Measurements from ENCODE around the gene ASB18. TPM values are rescaled to one million over a fixed set of nuclear protein-coding genes. Genes with fewer than 3 reads are reported as not detected.

ASB18 gene
- polyA plus RNA-seq, 1 donor (not counting 4 experiments of a cell fraction or from before 2014, with no cell fraction given): not detected

- no peak overlapping the region for H3K4me3 ChIP-seq (ENCODE audit: control insufficient read depth in 2 of 3, extremely low read depth in 1 of 3, insufficient read depth in 2 of 3, low read depth in 1 of 3, low read length in 3 of 3)
- H3K4me1 ChIP-seq (ENCODE audit: control insufficient read depth, extremely low read depth, insufficient read depth, low read length): no peaks in the 10 kb centered on the region
- H2AFZ ChIP-seq (ENCODE audit: control insufficient read depth, low read length): no peak overlapping the region
- H3K4me2 ChIP-seq (ENCODE audit: control insufficient read depth, extremely low read depth, insufficient read depth, low read depth, low read length): no peak overlapping the region
- DNase-seq (ENCODE audit: low read depth, low spot score): no peak
- no peak for TF ChIP-seq EZH2 (IDR thresholded peaks at IDR 0.05; ENCODE audit: low read length)
- TF ChIP-seq CTCF (optimal IDR thresholded peaks at IDR 0.05 in 1 of 3, IDR thresholded peaks at IDR 0.05 in 1 of 3, conservative IDR thresholded peaks at IDR 0.05 in 1 of 3; ENCODE audit: extremely low read depth in 1 of 3, insufficient read depth in 2 of 3, low read length in 3 of 3): no peak
- no peaks in the 10 kb centered on the region for H3K79me2 ChIP-seq (ENCODE audit: control insufficient read depth, insufficient read depth, low read length)
- H3K9me3 ChIP-seq (ENCODE audit: control insufficient read depth, low read depth, low read length): no peaks in the 10 kb centered on the region
- no peak for FAIRE-seq
- no peak overlapping the region for H3K27ac ChIP-seq (ENCODE audit: control insufficient read depth, insufficient read depth, low read length)
- peaks cover 3% of the 10 kb centered on the region for H3K27me3 ChIP-seq (ENCODE audit: control insufficient read depth, extremely low read depth, insufficient read depth, low read length)
- dilution Hi-C loops (cut with MboI; ENCODE audit: extremely low pct_ligation_motif_present, low sequenced_read_pairs): no loop called here
- H3K9ac ChIP-seq (ENCODE audit: control insufficient read depth, extremely low read depth, insufficient read depth, low read length): no peak overlapping the region
- no peaks in the 10 kb centered on the region for H3K9me1 ChIP-seq (ENCODE audit: control insufficient read depth, extremely low read depth, insufficient read depth, low read length)
- H4K20me1 ChIP-seq (ENCODE audit: control insufficient read depth, extremely low read depth, insufficient read depth, low read length): no peaks in the 10 kb centered on the region
- H3K36me3 ChIP-seq (ENCODE audit: control insufficient read depth in 2 of 2, extremely low read depth in 1 of 2, insufficient read depth in 2 of 2, low read length in 2 of 2): no peaks in the 10 kb centered on the region
Measured at GRCh38 chr2:236307641-236308040, 43.4 kb upstream of the ASB18 start.

- no peaks in the 10 kb centered on the region for H3K9me3 ChIP-seq (ENCODE audit: control insufficient read depth, low read depth, low read length)
- H3K9ac ChIP-seq (ENCODE audit: control insufficient read depth, extremely low read depth, insufficient read depth, low read length): no peak overlapping the region
- no peaks in the 10 kb centered on the region for H3K4me1 ChIP-seq (ENCODE audit: control insufficient read depth, extremely low read depth, insufficient read depth, low read length)
- DNase-seq (ENCODE audit: low read depth, low spot score) (no peak), FAIRE-seq (no peak)
- H3K27me3 ChIP-seq (ENCODE audit: control insufficient read depth, extremely low read depth, insufficient read depth, low read length): peaks cover 3% of the 10 kb centered on the region
- dilution Hi-C loops (cut with MboI; ENCODE audit: extremely low pct_ligation_motif_present, low sequenced_read_pairs): no loop called here
- H2AFZ ChIP-seq (ENCODE audit: control insufficient read depth, low read length): no peak overlapping the region
- H3K36me3 ChIP-seq (ENCODE audit: control insufficient read depth in 2 of 2, extremely low read depth in 1 of 2, insufficient read depth in 2 of 2, low read length in 2 of 2): no peaks in the 10 kb centered on the region
- H3K4me2 ChIP-seq (ENCODE audit: control insufficient read depth, extremely low read depth, insufficient read depth, low read depth, low read length): no peak overlapping the region
- H3K79me2 ChIP-seq (ENCODE audit: control insufficient read depth, insufficient read depth, low read length): no peaks in the 10 kb centered on the region
- TF ChIP-seq CTCF (optimal IDR thresholded peaks at IDR 0.05 in 1 of 3, IDR thresholded peaks at IDR 0.05 in 1 of 3, conservative IDR thresholded peaks at IDR 0.05 in 1 of 3; ENCODE audit: extremely low read depth in 1 of 3, insufficient read depth in 2 of 3, low read length in 3 of 3) (no peak), EZH2 (IDR thresholded peaks at IDR 0.05; ENCODE audit: low read length) (no peak)
- H3K9me1 ChIP-seq (ENCODE audit: control insufficient read depth, extremely low read depth, insufficient read depth, low read length): no peaks in the 10 kb centered on the region
- no peak overlapping the region for H3K27ac ChIP-seq (ENCODE audit: control insufficient read depth, insufficient read depth, low read length)
- no peak overlapping the region for H3K4me3 ChIP-seq (ENCODE audit: control insufficient read depth in 2 of 3, extremely low read depth in 1 of 3, insufficient read depth in 2 of 3, low read depth in 1 of 3, low read length in 3 of 3)
- H4K20me1 ChIP-seq (ENCODE audit: control insufficient read depth, extremely low read depth, insufficient read depth, low read length): no peaks in the 10 kb centered on the region
Measured at GRCh38 chr2:236306825-236307540, 42.8 kb upstream of the ASB18 start.

Measured in keratinocyte (primary cell).